ENCODE data around the gene MLH3.
A peak's percentile ranks its signal among the peaks of the same experiment; 100 is the strongest.

The MLH3 gene

DNA sequence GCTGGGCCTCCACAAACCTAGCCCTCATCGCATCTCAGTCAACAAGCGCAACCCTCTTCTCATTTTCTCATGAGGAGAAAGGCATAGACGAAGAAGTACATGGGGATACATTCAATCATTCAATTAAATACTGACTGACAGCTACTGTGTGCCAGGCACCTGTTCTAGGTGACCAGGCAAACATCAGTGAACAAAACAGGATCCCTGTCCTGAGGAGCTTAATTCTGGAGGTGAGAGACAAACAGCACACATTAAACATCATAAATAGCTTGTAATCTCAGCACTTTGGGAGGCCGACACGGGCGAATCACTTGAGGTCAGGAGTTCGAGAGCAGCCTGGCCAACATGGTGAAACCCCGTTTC is 12.9 kb upstream of the MLH3 start:
- no peak for DNase-seq

- DNase-seq, result peak; percentile 69 to 89 (median 78)
Observed at GRCh38 chr14:75063491-75064204, 12.4 kb upstream of the MLH3 start, which contains the start of gene ACYP1. ACYP1 (minus strand) TSS chr14:75064024; CDS start chr14:75063553, 471 bp downstream.

- DNase-seq, result no peak
Observed at GRCh38 chr14:75063013-75063412, 11.7 kb upstream of the MLH3 start.

GRCh38 chr14:75060420-75060819 is 9.2 kb upstream of the MLH3 start:
- no peak for DNase-seq

DNA sequence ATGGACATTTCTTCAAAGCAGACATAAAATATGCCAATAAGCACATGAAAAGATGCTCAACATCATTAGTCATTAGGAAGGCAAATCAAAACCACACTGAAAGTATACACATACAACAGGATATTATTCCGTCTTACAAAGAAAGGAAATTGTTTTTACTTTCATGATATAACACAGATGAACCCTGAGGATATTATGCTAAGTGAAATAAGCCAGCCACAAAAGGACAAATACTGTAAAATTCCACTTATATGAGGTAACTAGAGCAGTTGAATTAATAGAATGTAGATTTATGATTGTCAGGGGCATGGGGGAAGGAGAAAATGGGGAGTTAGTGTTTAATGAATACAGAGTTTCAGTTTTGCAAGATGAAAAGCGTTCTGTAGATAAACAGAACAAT is 8.4 kb upstream of the MLH3 start:
- DNase-seq, result no peak

GRCh38 chr14:75054421-75054820 is 3.2 kb upstream of the MLH3 start:
- no peak for DNase-seq

GRCh38 chr14:75053396-75054291 is 2.4 kb upstream of the MLH3 start:
- DNase-seq, result no peak

DNA sequence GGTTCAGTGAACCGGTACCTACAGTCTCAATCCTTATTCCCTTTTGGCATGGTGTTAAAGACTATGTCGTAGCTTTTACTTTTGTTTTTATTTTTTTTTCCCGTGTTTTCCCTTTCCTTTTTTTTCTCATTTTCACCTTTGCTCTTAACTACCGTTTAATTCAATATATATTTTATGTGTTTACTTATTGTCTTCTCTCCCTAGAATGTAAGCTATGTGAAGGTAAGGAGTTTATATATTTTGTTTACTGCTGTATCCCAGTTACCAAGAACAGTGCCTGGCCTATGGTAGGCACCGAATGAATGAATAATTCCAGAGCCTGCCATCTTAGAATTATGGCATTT is 261 bp upstream of the MLH3 start:
- no peak for DNase-seq

- no peak for DNase-seq
Observed at GRCh38 chr14:75049731-75050201, 1.5 kb downstream of the MLH3 start.

- DNase-seq, result no peak
Observed at GRCh38 chr14:75049136-75049535, 2.1 kb downstream of the MLH3 start.

DNA sequence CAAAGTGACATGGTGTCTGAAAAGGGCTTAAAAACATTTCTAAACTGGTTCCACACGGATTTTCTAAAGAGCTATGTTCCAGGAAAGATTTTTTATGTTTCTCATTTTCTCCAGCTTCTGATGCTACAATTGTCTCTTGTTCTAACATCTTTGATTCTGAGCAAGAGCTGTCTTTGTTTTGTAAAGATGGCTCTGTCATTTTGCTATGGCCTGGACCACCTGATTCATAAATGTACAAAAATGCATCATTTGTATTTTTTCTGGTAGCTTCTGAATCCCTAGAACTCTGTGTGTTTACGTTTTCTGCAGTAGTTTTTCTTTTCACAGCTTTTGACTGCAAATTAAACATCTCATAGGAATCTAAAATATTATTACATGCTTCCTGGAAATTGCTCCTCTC is 3.2 kb downstream of the MLH3 start:
- no peak for DNase-seq

DNA sequence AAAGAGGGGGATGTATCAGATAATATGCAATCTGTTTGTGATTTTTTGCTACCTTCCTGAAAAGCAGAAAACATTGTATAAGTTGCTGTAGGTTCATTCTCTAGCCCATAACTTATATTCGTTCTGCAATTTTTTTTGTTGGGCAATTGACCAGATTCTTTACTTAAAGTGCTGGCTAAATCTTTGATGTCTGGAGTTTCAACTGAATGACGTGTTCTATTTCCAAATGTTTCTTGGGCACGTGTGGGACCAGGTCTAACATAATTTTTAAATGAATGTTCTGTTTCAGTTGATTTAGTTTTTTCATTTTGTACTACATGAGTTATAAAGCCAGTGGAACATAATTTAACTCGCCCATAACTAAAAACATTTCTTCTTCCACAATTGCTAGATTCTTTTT is 3.8 kb downstream of the MLH3 start:
- DNase-seq, result no peak

GRCh38 chr14:75046899-75047298 is 4.4 kb downstream of the MLH3 start:
- no peak for DNase-seq

- DNase-seq, result no peak
Observed at GRCh38 chr14:75046275-75046674, 5.0 kb downstream of the MLH3 start.

- DNase-seq, result no peak
Observed at GRCh38 chr14:75044752-75045151, 6.5 kb downstream of the MLH3 start.

DNA sequence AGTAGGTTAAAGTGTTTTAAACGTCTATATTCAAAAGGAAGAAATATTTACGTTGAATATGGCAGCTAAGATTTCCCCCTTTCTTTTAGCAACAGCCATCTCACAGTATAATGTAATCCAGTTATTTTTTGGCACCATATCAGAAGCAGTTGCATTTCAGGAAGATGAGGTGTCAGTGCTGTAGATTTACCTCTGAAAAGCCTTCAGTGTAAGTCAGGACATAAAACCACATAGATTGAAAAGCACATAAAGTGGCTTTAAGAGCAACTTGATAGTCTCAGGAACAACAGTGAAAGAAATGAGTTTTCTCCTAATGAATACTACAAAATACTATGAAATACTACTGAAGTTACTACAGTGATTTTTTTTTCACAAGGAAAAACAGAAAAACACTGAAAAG is 6.9 kb downstream of the MLH3 start:
- no peak for DNase-seq

DNA sequence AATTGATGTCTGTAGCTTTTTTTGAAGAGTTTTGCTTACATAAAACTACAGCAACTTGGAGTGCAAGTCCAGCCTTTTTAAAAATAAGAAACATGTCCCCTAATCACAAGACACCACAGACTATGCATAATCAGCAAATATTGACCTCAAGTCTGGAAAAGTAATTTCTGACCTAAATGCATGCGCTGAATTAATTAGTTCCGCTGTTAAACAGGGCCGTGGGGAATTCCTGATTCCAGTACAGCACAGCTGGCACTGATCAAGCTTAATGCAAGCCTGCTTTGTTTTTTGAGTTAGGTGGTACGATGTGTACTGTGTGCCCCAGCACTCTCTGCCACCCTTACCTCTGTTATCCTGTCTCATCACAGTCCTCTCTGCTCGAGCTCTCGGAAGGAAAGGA is 9.2 kb downstream of the MLH3 start:
- DNase-seq, result no peak

DNA sequence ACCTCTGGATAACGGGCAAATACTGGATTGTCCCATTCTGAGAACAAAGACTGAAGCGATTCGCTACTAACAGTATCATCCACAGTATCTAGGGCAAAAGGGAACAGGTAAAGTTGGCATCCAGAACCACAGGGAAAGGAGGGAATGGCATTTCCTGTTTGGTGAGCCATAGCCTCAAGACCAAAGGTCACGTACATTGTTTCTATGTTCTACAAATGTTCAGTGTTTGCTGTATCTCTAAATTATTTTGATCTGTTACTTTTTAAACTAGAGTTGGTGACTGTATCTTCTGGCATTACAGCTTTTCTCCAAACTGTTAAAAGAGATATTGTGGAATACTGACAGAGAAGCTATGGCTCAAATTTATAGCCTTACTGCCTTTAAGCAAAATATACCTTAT is 9.7 kb downstream of the MLH3 start:
- no peak for DNase-seq

GRCh38 chr14:75040959-75041358 is 10.3 kb downstream of the MLH3 start:
- no peak for DNase-seq

- no peak for DNase-seq
Observed at GRCh38 chr14:75040507-75040906, 10.8 kb downstream of the MLH3 start.

- DNase-seq, result no peak
Observed at GRCh38 chr14:75032939-75033338, 18.3 kb downstream of the MLH3 start.

GRCh38 chr14:75030147-75030546 is 21.1 kb downstream of the MLH3 start:
- DNase-seq, result no peak

GRCh38 chr14:75025876-75026275 is 25.4 kb downstream of the MLH3 start:
- DNase-seq, result no peak

GRCh38 chr14:75025082-75025481 is 26.2 kb downstream of the MLH3 start:
- no peak for DNase-seq
